Measurements from ENCODE around the gene PLCG1. TPM values are rescaled to one million over a fixed set of nuclear protein-coding genes. Genes with fewer than 3 reads are reported as not detected.

Gene PLCG1
- total RNA-seq, 2 donors from 2014 or later = 40.0 to 87.7 TPM

- intact Hi-C loops (cut with DNase I) = no loop called here
- no peak for ATAC-seq
- 96 to 97% methylated on average over 4 of the region's 4 CpGs for WGBS, 2 donors
Observed at GRCh38 chr20:41198443-41198842, 61.1 kb downstream of the PLCG1 start.

DNA sequence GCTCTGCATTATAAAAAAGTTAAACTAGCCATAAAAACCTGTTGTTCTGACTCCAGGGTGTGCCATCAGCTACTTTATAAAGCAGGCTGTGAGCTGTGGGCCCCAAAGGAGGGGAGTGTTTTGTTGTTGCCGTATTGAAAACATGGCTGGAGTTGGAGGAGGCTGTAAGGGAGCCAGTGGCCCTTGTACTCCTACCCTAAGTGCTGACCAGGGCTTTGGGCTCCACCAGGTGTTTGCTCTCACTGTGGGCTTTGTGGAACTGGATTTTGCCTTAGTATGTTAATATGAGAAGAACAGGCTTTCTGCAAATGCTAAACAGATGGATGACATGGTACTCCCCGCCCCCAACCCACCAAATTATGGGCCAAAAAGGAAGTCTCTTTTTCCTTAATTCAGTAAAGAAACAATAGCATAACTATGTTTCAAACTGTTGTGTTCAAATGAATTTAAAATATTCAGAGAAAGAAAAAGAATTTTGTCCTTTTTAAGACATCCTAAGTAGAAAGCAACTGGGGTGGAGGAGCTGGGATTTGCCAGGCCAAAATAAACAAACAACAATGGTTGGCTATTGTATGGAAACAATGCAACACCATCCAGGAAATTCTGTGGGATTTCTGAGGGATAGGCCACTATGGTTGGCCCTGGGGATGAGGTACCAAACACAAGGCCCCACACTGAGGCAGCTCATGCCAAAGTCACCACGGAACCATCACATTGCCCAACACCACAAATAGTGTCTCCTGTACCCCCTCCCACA, 63.3 kb downstream of the PLCG1 start:
- DNase-seq = no peak
- Histone ChIP-seq H3K4me3 (no peak overlapping the region), H3K9me3 (peaks cover 0 to 4% (median 0%) of the 10 kb centered on the region in 3 donors), H3K27ac (no peak overlapping the region), H3K4me1 (no peaks in the 10 kb centered on the region), H3K27me3 (no peaks in the 10 kb centered on the region), H3K36me3 (replicated peaks in 1 of 2; ENCODE audit: insufficient read depth in 1 of 2, low read depth in 2 of 2) (no peaks in the 10 kb centered on the region)
- intact Hi-C loops (cut with DNase I) = no loop called here
- WGBS, 2 donors = 83 to 93% methylated on average over 3 of the region's 3 CpGs
- ATAC-seq = no peak
- TF ChIP-seq, protein P1, sequence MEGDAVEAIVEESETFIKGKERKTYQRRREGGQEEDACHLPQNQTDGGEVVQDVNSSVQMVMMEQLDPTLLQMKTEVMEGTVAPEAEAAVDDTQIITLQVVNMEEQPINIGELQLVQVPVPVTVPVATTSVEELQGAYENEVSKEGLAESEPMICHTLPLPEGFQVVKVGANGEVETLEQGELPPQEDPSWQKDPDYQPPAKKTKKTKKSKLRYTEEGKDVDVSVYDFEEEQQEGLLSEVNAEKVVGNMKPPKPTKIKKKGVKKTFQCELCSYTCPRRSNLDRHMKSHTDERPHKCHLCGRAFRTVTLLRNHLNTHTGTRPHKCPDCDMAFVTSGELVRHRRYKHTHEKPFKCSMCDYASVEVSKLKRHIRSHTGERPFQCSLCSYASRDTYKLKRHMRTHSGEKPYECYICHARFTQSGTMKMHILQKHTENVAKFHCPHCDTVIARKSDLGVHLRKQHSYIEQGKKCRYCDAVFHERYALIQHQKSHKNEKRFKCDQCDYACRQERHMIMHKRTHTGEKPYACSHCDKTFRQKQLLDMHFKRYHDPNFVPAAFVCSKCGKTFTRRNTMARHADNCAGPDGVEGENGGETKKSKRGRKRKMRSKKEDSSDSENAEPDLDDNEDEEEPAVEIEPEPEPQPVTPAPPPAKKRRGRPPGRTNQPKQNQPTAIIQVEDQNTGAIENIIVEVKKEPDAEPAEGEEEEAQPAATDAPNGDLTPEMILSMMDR (IDR thresholded peaks at IDR 0.05) = no peak
- no peak for TF ChIP-seq POLR2A (IDR thresholded peaks at IDR 0.05)

More at GRCh38 chr20:41198443-41198842, 61.1 kb downstream of the PLCG1 start:
- Histone ChIP-seq H3K4me3 (no peak overlapping the region), H3K9me3 (peaks cover 0 to 4% (median 0%) of the 10 kb centered on the region in 3 donors), H3K36me3 (replicated peaks in 1 of 2; ENCODE audit: insufficient read depth in 1 of 2, low read depth in 2 of 2) (no peaks in the 10 kb centered on the region), H3K4me1 (no peaks in the 10 kb centered on the region), H3K27me3 (no peaks in the 10 kb centered on the region), H3K27ac (no peak overlapping the region)
- TF ChIP-seq, protein P1 (IDR thresholded peaks at IDR 0.05) = no peak
- TF ChIP-seq POLR2A (IDR thresholded peaks at IDR 0.05) = no peak
- DNase-seq = no peak

DNA sequence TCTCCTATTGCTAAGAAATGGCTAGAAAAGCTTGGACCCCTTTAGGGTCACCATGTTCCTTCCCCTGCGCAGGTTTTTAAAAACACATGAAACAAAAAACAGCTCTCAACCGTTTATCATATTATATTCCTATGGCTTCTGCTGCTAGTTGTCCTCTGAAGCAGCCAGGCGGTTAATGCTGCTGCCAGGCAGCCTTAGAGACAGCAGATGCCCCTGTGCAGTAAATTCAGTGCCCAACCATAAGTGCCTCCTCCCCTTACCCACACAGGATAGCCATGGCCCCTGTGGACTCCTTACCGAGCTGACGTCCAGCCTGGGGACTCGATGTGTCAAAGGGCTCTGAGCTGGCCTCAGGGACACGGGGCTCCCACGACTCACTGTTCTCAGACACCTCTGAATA, 64.4 kb downstream of the PLCG1 start:
- 89 to 96% methylated on average over 6 to 7 of the region's 8 CpGs for WGBS, 2 donors
- no peaks in the 10 kb centered on the region for H3K36me3 ChIP-seq (replicated peaks in 1 of 2; ENCODE audit: insufficient read depth in 1 of 2, low read depth in 2 of 2)

DNA sequence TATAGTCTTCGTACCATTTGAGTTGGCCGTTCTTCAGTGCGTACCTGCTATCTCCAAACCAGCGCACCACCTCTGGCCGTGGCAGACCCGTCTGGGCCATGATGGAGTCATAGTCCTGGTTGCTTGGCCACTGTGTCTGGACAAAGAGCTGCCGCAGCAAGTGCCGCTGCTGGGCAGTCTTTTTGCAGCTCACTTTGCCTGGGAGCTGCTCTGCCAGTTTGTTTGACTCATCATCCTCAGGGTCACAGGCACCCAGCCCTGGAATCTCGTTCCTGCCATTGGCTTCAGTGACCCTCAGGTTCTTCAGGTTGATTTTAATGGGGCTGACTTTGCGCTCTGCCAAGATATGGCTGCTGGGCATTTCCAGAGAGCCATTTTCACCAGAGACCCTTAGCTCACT, 65.1 kb downstream of the PLCG1 start:
- Histone ChIP-seq H3K9me3 (peaks cover 0 to 4% (median 0%) of the 10 kb centered on the region in 3 donors), H3K36me3 (replicated peaks in 1 of 2; ENCODE audit: insufficient read depth in 1 of 2, low read depth in 2 of 2) (no peaks in the 10 kb centered on the region), H3K4me3 (no peak overlapping the region), H3K27me3 (no peaks in the 10 kb centered on the region), H3K4me1 (no peaks in the 10 kb centered on the region), H3K27ac (no peak overlapping the region)
- intact Hi-C loops (cut with DNase I) = no loop called here
- ATAC-seq (no peak), DNase-seq (no peak)
- TF ChIP-seq, protein P1 (IDR thresholded peaks at IDR 0.05) = no peak
- no peak for TF ChIP-seq POLR2A (IDR thresholded peaks at IDR 0.05)
- WGBS, 2 donors = 96% methylated on average over 7 to 9 of the region's 10 CpGs

More for the DNA sequence above, 64.4 kb downstream of the PLCG1 start:
- no peak for DNase-seq
- Histone ChIP-seq H3K9me3 (peaks cover 0 to 4% (median 0%) of the 10 kb centered on the region in 3 donors), H3K27ac (no peak overlapping the region), H3K4me3 (no peak overlapping the region), H3K27me3 (no peaks in the 10 kb centered on the region), H3K4me1 (no peaks in the 10 kb centered on the region)
- intact Hi-C loops (cut with DNase I) = no loop called here
- ATAC-seq = no peak
- no peak for TF ChIP-seq POLR2A (IDR thresholded peaks at IDR 0.05)
- TF ChIP-seq, protein P1 (IDR thresholded peaks at IDR 0.05) = no peak

- DNase-seq (no peak), ATAC-seq (no peak)
- WGBS, 2 donors = 94 to 100% methylated on average over 4 to 9 of the region's 9 CpGs
- TF ChIP-seq, protein P1 (IDR thresholded peaks at IDR 0.05) = no peak
- no peak for TF ChIP-seq POLR2A (IDR thresholded peaks at IDR 0.05)
- Histone ChIP-seq H3K36me3 (replicated peaks in 1 of 2; ENCODE audit: insufficient read depth in 1 of 2, low read depth in 2 of 2) (no peaks in the 10 kb centered on the region), H3K4me1 (no peaks in the 10 kb centered on the region), H3K27ac (no peak overlapping the region), H3K4me3 (no peak overlapping the region), H3K9me3 (peaks cover 0 to 4% (median 0%) of the 10 kb centered on the region in 3 donors), H3K27me3 (no peaks in the 10 kb centered on the region)
- intact Hi-C loops (cut with DNase I) = no loop called here
Observed at GRCh38 chr20:41203660-41204059, 66.3 kb downstream of the PLCG1 start.

Data from body of pancreas (tissue), 4 donors.